Duodenal mucosa (tissue), 2 donors: ENCODE measurements around the gene HTRA1.

Experiments used
- H3K27ac ChIP-seq: one replicate; pipeline ENCODE4 v1.7.0; 2013; ENCODE audit warnings: low read depth, low read length
- H3K27me3 ChIP-seq, 2 donors: one replicate each; pipeline ENCODE4 v1.7.0; 2013; ENCODE audit warnings: low read length in 2 of 2, control low read depth in 1 of 2; ENCODE audit not compliant: insufficient read depth in 2 of 2, control insufficient read depth in 1 of 2
- H3K36me3 ChIP-seq, 2 donors: one replicate each; pipeline ENCODE4 v1.7.0; 2013; ENCODE audit warnings: low read length in 2 of 2, control low read depth in 1 of 2; ENCODE audit not compliant: insufficient read depth in 2 of 2, control insufficient read depth in 1 of 2
- H3K4me1 ChIP-seq, 2 donors: one replicate each; pipeline ENCODE4 v1.7.0; 2013; ENCODE audit warnings: low read length in 2 of 2, control low read depth in 1 of 2; ENCODE audit not compliant: insufficient read depth in 2 of 2, control insufficient read depth in 1 of 2
- H3K4me3 ChIP-seq, 2 donors: one replicate each; pipeline ENCODE4 v1.7.0; 2013; ENCODE audit warnings: low read length in 2 of 2, low read depth in 1 of 2
- H3K9ac ChIP-seq, 2 donors: one replicate each; pipeline ENCODE4 v1.7.0; 2013; ENCODE audit warnings: low read length in 2 of 2, low read depth in 1 of 2
- H3K9me3 ChIP-seq, 2 donors: one replicate each; pipeline ENCODE4 v1.7.0; 2013; ENCODE audit warnings: low read length in 2 of 2, control low read depth in 1 of 2; ENCODE audit not compliant: control insufficient read depth in 1 of 2

HTRA1 gene

DNA sequence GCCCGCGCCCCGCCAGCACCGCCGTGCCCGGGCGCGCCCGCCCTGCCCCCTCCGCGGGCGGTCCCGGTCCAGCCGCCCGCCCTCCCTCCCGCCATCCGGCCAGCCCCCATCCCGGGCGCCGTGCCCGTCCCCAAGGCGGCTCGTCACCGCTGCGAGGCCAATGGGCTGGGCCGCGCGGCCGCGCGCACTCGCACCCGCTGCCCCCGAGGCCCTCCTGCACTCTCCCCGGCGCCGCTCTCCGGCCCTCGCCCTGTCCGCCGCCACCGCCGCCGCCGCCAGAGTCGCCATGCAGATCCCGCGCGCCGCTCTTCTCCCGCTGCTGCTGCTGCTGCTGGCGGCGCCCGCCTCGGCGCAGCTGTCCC lies at the start of gene HTRA1:
HTRA1 (plus strand) TSS at position 187 of the 362 bp plus-strand sequence; CDS start at position 287, 100 bp downstream.
- H3K4me1 ChIP-seq: peaks cover 0 to 14% of the 10 kb centered on the region in 2 donors
- H3K27ac ChIP-seq: no peak within 1 kb of the TSS
- H3K4me3 ChIP-seq: peak within 1 kb of the TSS; percentile 74 to 80
- H3K27me3 ChIP-seq: peaks cover 18 to 24% of the 10 kb centered on the region in 2 donors
- no peaks in the 10 kb centered on the region for H3K9me3 ChIP-seq
- H3K36me3 ChIP-seq: no peaks in the 10 kb centered on the region
- H3K9ac ChIP-seq: peak within 1 kb of the TSS; percentile 43 to 47

DNA sequence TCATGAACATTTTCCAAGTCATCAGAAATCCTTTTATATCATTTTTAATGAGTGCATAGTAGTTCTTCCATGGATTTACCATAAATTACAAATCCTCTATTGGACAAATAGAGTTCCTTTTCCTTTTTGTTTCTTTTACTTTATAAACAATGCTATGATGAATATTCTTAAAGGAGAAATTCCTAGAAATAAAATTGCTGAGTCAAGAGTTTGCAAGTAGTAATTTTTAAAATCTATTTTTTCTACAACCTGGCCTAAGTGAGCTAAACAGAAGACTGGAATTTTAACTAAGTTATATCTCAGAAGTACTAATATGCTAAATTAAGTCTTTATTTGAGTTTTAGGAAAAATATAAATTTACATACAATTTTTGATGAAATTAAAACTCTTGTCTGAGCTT lies 48.0 kb upstream of the HTRA1 start:
- no peaks in the 10 kb centered on the region for H3K27me3 ChIP-seq
- H3K9ac ChIP-seq: no peak overlapping the region
- H3K36me3 ChIP-seq: peaks cover 12 to 20% of the 10 kb centered on the region in 2 donors
- H3K9me3 ChIP-seq: no peaks in the 10 kb centered on the region
- no peak overlapping the region for H3K27ac ChIP-seq
- no peaks in the 10 kb centered on the region for H3K4me1 ChIP-seq
- no peak overlapping the region for H3K4me3 ChIP-seq

DNA sequence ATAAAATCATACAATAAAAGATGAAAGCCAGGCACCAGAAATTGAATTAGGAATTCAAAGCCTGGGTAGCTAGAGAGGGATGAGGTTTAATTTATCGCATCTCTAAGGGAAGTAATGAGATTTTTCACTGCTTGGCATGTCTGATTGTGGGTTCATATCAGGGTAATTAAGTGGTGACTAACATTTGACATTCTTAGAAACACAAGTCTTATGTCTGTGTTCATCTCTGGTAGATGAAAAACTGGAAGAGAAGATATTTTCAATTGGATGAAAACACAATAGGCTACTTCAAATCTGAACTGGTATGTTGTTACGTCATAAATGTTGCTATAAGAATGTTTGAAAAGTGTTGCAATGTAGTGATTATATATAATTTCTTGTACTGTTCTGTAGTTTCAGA lies 43.7 kb upstream of the HTRA1 start:
- Histone ChIP-seq H3K4me3 (no peak overlapping the region), H3K27ac (no peak overlapping the region), H3K9ac (no peak overlapping the region), H3K9me3 (no peaks in the 10 kb centered on the region), H3K36me3 (peaks cover 8 to 37% of the 10 kb centered on the region in 2 donors), H3K27me3 (no peaks in the 10 kb centered on the region), H3K4me1 (no peaks in the 10 kb centered on the region)

DNA sequence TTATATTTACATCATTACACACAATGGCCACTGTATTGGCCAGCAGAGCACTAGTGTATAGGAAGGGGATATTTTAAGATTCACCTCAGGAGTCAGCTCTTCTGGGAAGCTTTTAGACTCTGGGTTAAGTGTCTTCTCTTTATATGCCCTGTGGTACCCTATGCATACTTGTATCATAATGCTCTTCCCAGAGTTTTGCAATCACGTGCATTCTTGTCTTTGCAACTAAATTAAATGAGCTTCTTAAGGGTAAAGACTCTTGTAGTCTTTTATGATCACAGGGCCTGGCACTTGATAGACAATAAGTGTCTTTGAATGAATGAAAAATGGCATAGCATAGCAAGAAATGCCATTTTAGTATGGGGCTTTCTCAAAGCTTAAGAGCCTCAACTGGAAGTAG lies 42.3 kb upstream of the HTRA1 start:
- Histone ChIP-seq H3K36me3 (peaks cover 8 to 29% of the 10 kb centered on the region in 2 donors), H3K27me3 (no peaks in the 10 kb centered on the region), H3K4me1 (no peaks in the 10 kb centered on the region), H3K9me3 (no peaks in the 10 kb centered on the region), H3K27ac (no peak overlapping the region), H3K9ac (no peak overlapping the region), H3K4me3 (no peak overlapping the region)

GRCh38 chr10:122419876-122420623 lies 41.3 kb upstream of the HTRA1 start:
- H3K4me3 ChIP-seq: no peak overlapping the region
- no peak overlapping the region for H3K9ac ChIP-seq
- no peaks in the 10 kb centered on the region for H3K27me3 ChIP-seq
- no peak overlapping the region for H3K27ac ChIP-seq
- no peaks in the 10 kb centered on the region for H3K4me1 ChIP-seq
- peaks cover 8 to 27% of the 10 kb centered on the region in 2 donors for H3K36me3 ChIP-seq
- no peaks in the 10 kb centered on the region for H3K9me3 ChIP-seq

DNA sequence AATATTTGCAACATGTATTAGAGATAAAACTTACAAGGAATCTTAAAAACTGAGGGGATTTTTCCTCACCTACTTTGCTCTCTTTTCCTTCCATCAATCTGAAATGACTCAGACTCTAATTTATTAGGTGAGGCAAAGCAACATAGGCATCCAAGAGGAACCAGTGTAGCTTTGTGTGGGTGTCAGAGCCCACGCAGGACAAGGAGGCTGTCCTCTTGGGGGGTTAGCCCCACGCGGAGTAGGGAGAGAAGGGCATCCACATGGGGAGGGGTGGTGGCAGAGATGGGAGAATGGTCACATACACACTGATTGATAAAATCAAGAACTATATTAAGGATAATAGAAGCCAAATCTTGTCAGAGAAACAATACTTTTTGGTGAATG lies 40.7 kb upstream of the HTRA1 start:
- no peak overlapping the region for H3K27ac ChIP-seq

DNA sequence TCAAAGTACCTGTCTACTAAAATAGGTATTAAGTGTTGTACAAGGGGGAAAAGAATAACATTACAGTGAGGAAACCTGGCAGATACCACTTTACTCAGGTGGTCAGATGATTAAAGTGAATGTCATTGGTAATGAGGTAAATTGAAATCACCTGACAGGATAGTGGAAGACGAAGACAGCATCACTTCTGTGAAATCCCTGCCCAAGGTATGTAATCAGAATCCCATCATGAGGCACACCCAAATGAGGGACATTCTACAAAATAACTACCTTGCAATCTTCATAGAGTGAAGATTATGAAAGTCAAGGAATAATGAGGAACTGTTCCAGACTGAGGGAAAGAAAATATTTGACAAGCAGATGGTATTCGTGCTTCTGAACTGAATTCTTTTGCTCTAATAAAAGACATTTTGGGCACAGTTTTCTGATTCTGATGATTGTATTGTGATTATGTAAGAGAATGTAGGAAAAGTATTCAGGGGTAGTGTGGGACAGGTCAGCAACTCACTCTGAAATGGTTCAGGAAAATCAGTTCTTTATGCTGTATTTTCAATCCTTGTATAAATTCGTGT lies 40.2 kb upstream of the HTRA1 start:
- H3K9ac ChIP-seq: no peak overlapping the region
- no peak overlapping the region for H3K27ac ChIP-seq
- no peaks in the 10 kb centered on the region for H3K4me1 ChIP-seq
- H3K9me3 ChIP-seq: no peaks in the 10 kb centered on the region
- no peaks in the 10 kb centered on the region for H3K27me3 ChIP-seq
- H3K36me3 ChIP-seq: peaks cover 3 to 21% of the 10 kb centered on the region in 2 donors
- no peak overlapping the region for H3K4me3 ChIP-seq

More for the DNA sequence above, 40.7 kb upstream of the HTRA1 start:
- Histone ChIP-seq H3K4me3 (no peak overlapping the region), H3K9me3 (no peaks in the 10 kb centered on the region), H3K4me1 (no peaks in the 10 kb centered on the region), H3K9ac (no peak overlapping the region), H3K36me3 (peaks cover 8 to 26% of the 10 kb centered on the region in 2 donors), H3K27me3 (no peaks in the 10 kb centered on the region)

GRCh38 chr10:122421742-122422141 lies 39.6 kb upstream of the HTRA1 start:
- peaks cover 0 to 18% of the 10 kb centered on the region in 2 donors for H3K36me3 ChIP-seq
- H3K9me3 ChIP-seq: no peaks in the 10 kb centered on the region
- no peak overlapping the region for H3K27ac ChIP-seq
- H3K4me3 ChIP-seq: no peak overlapping the region
- no peak overlapping the region for H3K9ac ChIP-seq
- H3K4me1 ChIP-seq: no peaks in the 10 kb centered on the region
- no peaks in the 10 kb centered on the region for H3K27me3 ChIP-seq

DNA sequence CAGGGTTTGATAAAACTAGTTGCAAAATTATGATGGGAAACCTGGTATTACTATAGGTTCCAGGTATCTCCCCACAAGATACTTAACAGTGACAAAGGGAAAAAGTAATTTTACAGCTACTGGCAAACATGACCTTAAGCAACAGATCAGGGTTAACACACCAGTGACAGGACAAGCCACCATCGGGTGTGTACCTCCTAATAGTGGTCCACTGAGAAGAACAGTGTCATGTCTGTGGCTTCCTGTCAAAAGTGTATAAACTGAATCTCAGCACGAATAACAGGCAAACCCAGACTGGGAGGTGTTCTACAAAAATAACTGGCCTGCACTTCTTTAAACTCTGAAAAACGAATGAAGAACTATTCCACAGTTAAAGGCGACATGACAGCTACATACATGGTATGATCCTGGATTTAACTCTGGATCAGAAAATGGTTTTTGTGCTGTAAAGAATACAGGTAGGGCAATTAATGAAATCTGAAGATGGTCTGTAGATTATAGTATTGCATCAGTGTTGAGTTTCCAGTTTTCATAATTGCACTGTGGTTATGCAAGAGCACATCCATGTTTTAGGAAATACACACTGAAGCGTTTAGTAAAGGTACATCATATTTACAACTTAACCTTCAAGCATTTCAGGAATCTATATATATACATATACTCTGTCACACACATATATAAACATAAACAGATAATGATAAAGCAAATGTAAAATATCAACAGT lies 38.9 kb upstream of the HTRA1 start:
- H3K9ac ChIP-seq: no peak overlapping the region
- no peak overlapping the region for H3K27ac ChIP-seq
- no peaks in the 10 kb centered on the region for H3K9me3 ChIP-seq
- no peak overlapping the region for H3K4me3 ChIP-seq
- H3K27me3 ChIP-seq: no peaks in the 10 kb centered on the region
- H3K4me1 ChIP-seq: no peaks in the 10 kb centered on the region
- peaks cover 0 to 18% of the 10 kb centered on the region in 2 donors for H3K36me3 ChIP-seq

- Histone ChIP-seq H3K27ac (no peak overlapping the region), H3K4me3 (no peak overlapping the region), H3K36me3 (peaks cover 3 to 16% of the 10 kb centered on the region in 2 donors), H3K27me3 (no peaks in the 10 kb centered on the region), H3K9ac (no peak overlapping the region), H3K4me1 (no peaks in the 10 kb centered on the region), H3K9me3 (no peaks in the 10 kb centered on the region)
Observed at GRCh38 chr10:122424059-122424458, 37.3 kb upstream of the HTRA1 start.
